ENCODE data around the gene LCA5. TPM values are rescaled to one million over a fixed set of nuclear protein-coding genes. Genes with fewer than 3 reads are reported as not detected.

The LCA5 gene
- total RNA-seq, 1 experiment from 2014 or later: 2.3 TPM

Other genes with a start within 250 kb of the LCA5 start
- 8.6 and 13.3 TPM in 2 replicates for gene SH3BGRL2, start 93.9 kb upstream of the LCA5 start, total RNA-seq (2014; rRNA removed; shearing (Covaris generic))